Measurements from ENCODE around the gene ZMAT3. TPM values are rescaled to one million over a fixed set of nuclear protein-coding genes. Genes with fewer than 3 reads are reported as not detected.

The ZMAT3 gene
- total and polyA plus RNA-seq, 3 donors from 2014 or later: 6.4 to 13.3 (median 12.3) TPM

DNA sequence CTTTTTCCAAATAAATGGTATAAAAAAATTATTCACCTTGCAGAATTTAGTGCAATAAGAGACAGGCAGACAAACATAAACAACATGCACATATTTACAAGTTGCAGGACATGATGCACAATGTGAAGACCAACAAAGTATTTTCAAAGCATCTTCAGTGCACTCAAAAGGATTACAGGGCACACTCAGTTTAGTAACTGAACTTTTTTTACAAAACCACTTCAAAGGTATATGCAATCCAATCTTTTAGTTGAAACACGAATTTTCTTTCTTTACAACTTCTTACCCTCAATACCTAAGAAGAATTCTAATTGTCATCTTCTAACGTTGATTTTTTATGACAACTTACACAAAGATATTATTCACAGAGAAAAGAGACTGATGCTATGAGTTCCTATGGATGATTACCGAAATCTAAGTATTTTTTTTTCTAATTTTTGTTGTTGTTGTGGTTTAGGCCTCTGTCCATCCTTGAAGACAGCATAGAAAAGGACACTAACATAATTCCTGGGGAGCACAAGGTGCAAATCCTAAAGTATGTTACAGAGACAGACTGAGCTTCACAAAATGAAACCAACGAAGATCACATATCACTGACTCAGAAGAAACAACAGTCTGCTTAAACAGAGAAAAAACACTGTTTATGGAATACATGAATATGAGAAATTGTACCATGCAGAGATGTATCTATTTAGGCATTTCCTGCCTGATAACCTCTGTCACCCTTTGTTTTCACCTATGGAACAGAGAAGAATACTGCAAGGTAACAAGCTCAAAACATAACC lies 50.3 kb downstream of the ZMAT3 start:
- intact Hi-C loops (cut with DNase I; ENCODE audit: low total_unique reads): no loop called here
- no peak for DNase-seq
- Histone ChIP-seq H3K27me3 (no peaks in the 10 kb centered on the region), H3K36me3 (ENCODE audit: low read depth, missing control alignments) (no peaks in the 10 kb centered on the region), H3K4me3 (no peak overlapping the region), H3K4me1 (no peaks in the 10 kb centered on the region), H3K9me3 (no peaks in the 10 kb centered on the region), H3K27ac (no peak overlapping the region)
- WGBS, 2 donors: 78 to 86% methylated on average over 4 of the region's 4 CpGs
- TF ChIP-seq CTCF (IDR thresholded peaks at IDR 0.05): no peak

DNA sequence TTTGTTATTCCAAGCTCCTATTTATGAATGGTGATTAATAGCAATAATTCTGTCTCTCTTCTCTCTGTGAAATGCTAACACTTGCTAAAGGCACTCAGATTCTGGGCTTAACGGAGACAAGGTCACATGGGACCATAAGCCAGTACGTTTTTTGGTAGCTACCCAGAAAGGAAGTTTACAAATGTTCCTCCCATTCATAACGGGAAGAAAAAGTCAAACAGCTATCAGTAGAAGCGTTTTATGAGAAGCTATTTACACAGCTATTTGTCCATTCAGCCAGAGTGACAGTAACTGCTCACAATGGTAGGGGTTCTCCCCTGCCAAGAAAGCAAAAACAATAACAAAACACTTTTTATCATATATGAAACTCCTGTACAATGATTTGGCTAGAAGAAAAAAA lies 51.5 kb downstream of the ZMAT3 start:
- H3K4me3 ChIP-seq: no peak overlapping the region
- no peak overlapping the region for H3K27ac ChIP-seq
- no peaks in the 10 kb centered on the region for H3K4me1 ChIP-seq
- no peaks in the 10 kb centered on the region for H3K9me3 ChIP-seq
- no peaks in the 10 kb centered on the region for H3K36me3 ChIP-seq (ENCODE audit: low read depth, missing control alignments)
- intact Hi-C loops (cut with DNase I; ENCODE audit: low total_unique reads): no loop called here
- WGBS, 2 donors: 25 to 28% methylated on average over 4 of the region's 4 CpGs
- no peak for DNase-seq
- TF ChIP-seq CTCF (IDR thresholded peaks at IDR 0.05) (no peak), POLR2A (IDR thresholded peaks at IDR 0.05) (no peak)
- H3K27me3 ChIP-seq: no peaks in the 10 kb centered on the region

DNA sequence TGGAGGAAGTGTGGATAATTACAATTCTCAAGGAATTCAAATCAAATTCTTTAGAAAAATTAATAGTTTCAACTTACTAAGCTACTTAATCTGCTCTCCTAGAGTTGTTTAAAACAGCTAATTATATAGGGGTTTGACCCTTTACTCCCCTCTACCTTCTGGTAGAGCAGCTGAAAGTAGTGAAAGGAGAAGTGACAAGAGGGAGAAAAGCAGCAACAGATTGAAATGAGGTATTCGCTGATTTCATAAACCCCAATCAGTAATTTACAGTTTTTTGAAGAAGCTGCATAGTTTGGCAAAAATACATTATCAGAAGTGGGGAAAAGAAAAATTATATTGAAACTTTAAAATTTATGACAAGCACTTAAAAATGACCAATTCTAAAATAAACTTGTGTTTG lies 52.8 kb downstream of the ZMAT3 start:
- intact Hi-C loops (cut with DNase I; ENCODE audit: low total_unique reads): no loop called here
- 89 to 91% methylated on average over 1 of the region's 1 CpG for WGBS, 2 donors

GRCh38 chr3:179016979-179017670 lies 54.5 kb downstream of the ZMAT3 start:
- no peak overlapping the region for H3K27ac ChIP-seq
- 86 to 88% methylated on average over 9 of the region's 9 CpGs for WGBS, 2 donors
- H3K4me1 ChIP-seq: no peaks in the 10 kb centered on the region
- no peak for DNase-seq
- intact Hi-C loops (cut with DNase I; ENCODE audit: low total_unique reads): no loop called here
- no peaks in the 10 kb centered on the region for H3K36me3 ChIP-seq (ENCODE audit: low read depth, missing control alignments)
- TF ChIP-seq POLR2A (IDR thresholded peaks at IDR 0.05) (no peak), CTCF (IDR thresholded peaks at IDR 0.05) (no peak)
- no peaks in the 10 kb centered on the region for H3K27me3 ChIP-seq
- H3K9me3 ChIP-seq: no peaks in the 10 kb centered on the region
- H3K4me3 ChIP-seq: no peak overlapping the region

More for the DNA sequence above, 52.8 kb downstream of the ZMAT3 start:
- no peaks in the 10 kb centered on the region for H3K36me3 ChIP-seq (ENCODE audit: low read depth, missing control alignments)
- H3K27me3 ChIP-seq: no peaks in the 10 kb centered on the region
- H3K27ac ChIP-seq: no peak overlapping the region
- no peaks in the 10 kb centered on the region for H3K4me1 ChIP-seq
- H3K4me3 ChIP-seq: no peak overlapping the region
- no peaks in the 10 kb centered on the region for H3K9me3 ChIP-seq
- TF ChIP-seq POLR2A (IDR thresholded peaks at IDR 0.05) (no peak), CTCF (IDR thresholded peaks at IDR 0.05) (no peak)
- no peak for DNase-seq
